ENCODE measurements around the gene JMJD1C.

The JMJD1C gene

GRCh38 chr10:63268149-63268797 is 197.5 kb downstream of the JMJD1C start:
- Histone ChIP-seq H3K4me1 (ENCODE audit: control insufficient read depth, insufficient read depth, low read length) (peaks cover 4% of the 10 kb centered on the region; the same call in 1 of the 2 replicates), H3K9me3 (ENCODE audit: control insufficient read depth, insufficient read depth, low read depth, low read length) (no peaks in the 10 kb centered on the region), H3K36me3 (ENCODE audit: control insufficient read depth in 2 of 2, insufficient read depth in 1 of 2, low read length in 2 of 2) (no peaks in the 10 kb centered on the region; a peak in 1 of 3 replicates), H3K4me3 (ENCODE audit: low read depth, low read length) (peak overlapping the region; percentile 67), H3K27ac (ENCODE audit: extremely low read depth, low read depth, low read length) (peak overlapping the region; percentile 85)
- ChIA-PET CTCF (interaction anchor here (0.9 to 1.7 kb wide), 5 partner anchors 52 to 452 kb away, joined by 3 to 5 read pairs (median 3); no protein-coding TSS in a partner anchor), POLR2A (interaction anchor here (0.6 to 2.9 kb wide), 10 partner anchors 11 to 362 kb away, joined by 3 to 12 read pairs (median 4); partner anchors contain the start of gene REEP3)
- TF ChIP-seq ZNF2 (tag by site-specific recombination; IDR thresholded peaks at IDR 0.05) (0 out of 2 replicates have a peak, but pooled peaks have one; percentile 5), ZNF600 (tag by site-specific recombination; IDR thresholded peaks at IDR 0.05) (peak; percentile 57; the same call in 1 of the 2 replicates), ZNF785 (tag by site-specific recombination; IDR thresholded peaks at IDR 0.05) (no peak), ZNF362 (tag by site-specific recombination; IDR thresholded peaks at IDR 0.05) (peak; percentile 82), KLF17 (tag by site-specific recombination; IDR thresholded peaks at IDR 0.05) (no peak), GLIS1 (tag by site-specific recombination; IDR thresholded peaks at IDR 0.05) (0 out of 2 replicates have a peak, but pooled peaks have one; percentile 16), PRDM6 (tag by site-specific recombination; IDR thresholded peaks at IDR 0.05) (peak; percentile 94), ZNF596 (tag by site-specific recombination; IDR thresholded peaks at IDR 0.05) (no peak)

GRCh38 chr10:63267414-63268148 is 198.2 kb downstream of the JMJD1C start:
- Histone ChIP-seq H3K27ac (ENCODE audit: extremely low read depth, low read depth, low read length) (peak overlapping the region; percentile 85), H3K9me3 (ENCODE audit: control insufficient read depth, insufficient read depth, low read depth, low read length) (no peaks in the 10 kb centered on the region), H3K4me1 (ENCODE audit: control insufficient read depth, insufficient read depth, low read length) (peaks cover 4% of the 10 kb centered on the region; the same call in 1 of the 2 replicates), H3K4me3 (ENCODE audit: low read depth, low read length) (peak overlapping the region; percentile 67), H3K36me3 (ENCODE audit: control insufficient read depth in 2 of 2, insufficient read depth in 1 of 2, low read length in 2 of 2) (no peaks in the 10 kb centered on the region; a peak in 1 of 3 replicates)
- CTCF ChIA-PET: interaction anchor here (1.2 to 1.7 kb wide), 3 partner anchors 110 to 453 kb away, joined by 3 to 5 read pairs (median 5); no protein-coding TSS in a partner anchor
- POLR2A ChIA-PET: interaction anchor here (0.6 to 2.9 kb wide), 6 partner anchors 20 to 365 kb away, joined by 3 to 12 read pairs (median 6); partner anchors contain the start of gene REEP3
- TF ChIP-seq ZNF621 (tag by site-specific recombination; IDR thresholded peaks at IDR 0.05): no peak
- TF ChIP-seq MYNN (tag by site-specific recombination; IDR thresholded peaks at IDR 0.05; ENCODE audit: borderline replicate concordance): no peak
- no peak for TF ChIP-seq ZFP41 (tag by site-specific recombination; IDR thresholded peaks at IDR 0.05; ENCODE audit: borderline replicate concordance)
- TF ChIP-seq ZBTB26 (tag by site-specific recombination; optimal IDR thresholded peaks at IDR 0.05): no peak
- TF ChIP-seq SALL2 (tag by site-specific recombination; IDR thresholded peaks at IDR 0.05; ENCODE audit: borderline replicate concordance): no peak
- TF ChIP-seq ZNF16 (tag by site-specific recombination; IDR thresholded peaks at IDR 0.05; ENCODE audit: low read depth): no peak
- no peak for TF ChIP-seq OVOL3 (tag by site-specific recombination; IDR thresholded peaks at IDR 0.05)
- no peak for TF ChIP-seq ZNF707 (tag by site-specific recombination; IDR thresholded peaks at IDR 0.05)
- no peak for TF ChIP-seq ZNF555 (tag by site-specific recombination; conservative IDR thresholded peaks at IDR 0.05)
- no peak for TF ChIP-seq ZBTB7A (tag by site-specific recombination; IDR thresholded peaks at IDR 0.05; ENCODE audit: low read depth)
- TF ChIP-seq EGR2 (tag by site-specific recombination; IDR thresholded peaks at IDR 0.05; ENCODE audit: low read depth): no peak
- TF ChIP-seq ZNF157 (tag by site-specific recombination; IDR thresholded peaks at IDR 0.05): no peak
- no peak for TF ChIP-seq ZNF302 (tag by site-specific recombination; IDR thresholded peaks at IDR 0.05; ENCODE audit: low read depth)
- no peak for TF ChIP-seq ZNF792 (tag by site-specific recombination; IDR thresholded peaks at IDR 0.05)
- no peak for TF ChIP-seq ZBTB11 (tag by site-specific recombination; conservative IDR thresholded peaks at IDR 0.05; ENCODE audit: low read depth)
- TF ChIP-seq ZNF416 (tag by site-specific recombination; IDR thresholded peaks at IDR 0.05): no peak

All from HEK293 (cell line).